GM23248 (cell line): ENCODE data around the gene INHA. TPM values are rescaled to one million over a fixed set of nuclear protein-coding genes. Genes with fewer than 3 reads are reported as not detected.

Source experiments
- DNase-seq: peaks from one replicate; pipeline ENCODE4 v3.0.0-alpha.2; 2015
- H2AFZ ChIP-seq: fragments of 200-600 bp; sonication (generic); 2 replicates; pipeline ENCODE4 v1.6.1; 2016; ENCODE audit warnings: antibody characterized with exemption
- H3F3A ChIP-seq: fragments of 200-600 bp; sonication (generic); 2 replicates; pipeline ENCODE4 v1.6.1; 2016; ENCODE audit warnings: mild to moderate bottlenecking, antibody characterized with exemption, mixed run types; ENCODE audit not compliant: insufficient read depth
- H3K27ac ChIP-seq: fragments of 200-600 bp; sonication (generic); 2 replicates; pipeline ENCODE4 v1.5.1; 2016; ENCODE audit warnings: mild to moderate bottlenecking
- H3K27me3 ChIP-seq: fragments of 200-600 bp; sonication (generic); replicated peaks from 2 replicates; pipeline ENCODE4 v1.6.1; 2016; ENCODE audit warnings: mild to moderate bottlenecking; ENCODE audit not compliant: insufficient read depth
- H3K36me3 ChIP-seq: fragments of 200-600 bp; sonication (generic); 2 replicates; pipeline ENCODE4 v1.6.1; 2016; ENCODE audit warnings: low read depth, mild to moderate bottlenecking
- H3K4me1 ChIP-seq: fragments of 200-600 bp; sonication (generic); 2 replicates; pipeline ENCODE4 v1.6.1; 2016; ENCODE audit warnings: mild to moderate bottlenecking; ENCODE audit not compliant: insufficient read depth
- H3K4me2 ChIP-seq: fragments of 200-600 bp; sonication (generic); one replicate; pipeline ENCODE4 v1.6.1; 2016; ENCODE audit warnings: mild to moderate bottlenecking; ENCODE audit not compliant: unreplicated experiment
- H3K4me3 ChIP-seq: fragments of 200-600 bp; sonication (generic); 2 replicates; pipeline ENCODE4 v1.5.1; 2016; ENCODE audit warnings: mild to moderate bottlenecking
- H3K79me2 ChIP-seq: fragments of 200-600 bp; sonication (generic); 2 replicates; pipeline ENCODE4 v1.6.1; 2016; ENCODE audit warnings: mild to moderate bottlenecking; ENCODE audit not compliant: insufficient read depth
- H3K9ac ChIP-seq: fragments of 200-600 bp; sonication (generic); 2 replicates; pipeline ENCODE4 v1.6.1; 2016; ENCODE audit warnings: mild to moderate bottlenecking
- H3K9me2 ChIP-seq: fragments of 200-600 bp; sonication (generic); 2 replicates; pipeline ENCODE4 v1.6.1; 2016; ENCODE audit warnings: mixed run types, mild to moderate bottlenecking, moderate library complexity; ENCODE audit not compliant: insufficient read depth
- H3K9me3 ChIP-seq: fragments of 200-600 bp; sonication (generic); one replicate; pipeline ENCODE4 v1.6.1; 2017; ENCODE audit warnings: low read depth
- H4K20me1 ChIP-seq: fragments of 200-600 bp; sonication (generic); 2 replicates; pipeline ENCODE4 v1.6.0; 2016; ENCODE audit not compliant: insufficient read depth
- EZH2 ChIP-seq: fragments of 200-600 bp; sonication (generic); IDR thresholded peaks from 2 replicates; pipeline ENCODE4 v1.6.1; 2018; ENCODE audit warnings: antibody characterized with exemption, mild to moderate bottlenecking; ENCODE audit not compliant: insufficient read depth, poor library complexity, severe bottlenecking
- EZH2phosphoT487 ChIP-seq: fragments of 200-600 bp; sonication (generic); IDR thresholded peaks from 2 replicates; pipeline ENCODE4 v1.6.1; 2018; ENCODE audit warnings: antibody characterized with exemption, moderate library complexity, mild to moderate bottlenecking, low read depth; ENCODE audit not compliant: insufficient read depth
- WGBS, 2 experiments: methylation state at CpG; one replicate each; pipeline ENCODE4 v1.1.6; 2015 to 2017; ENCODE audit warnings: low lambda C conversion rate in 2 of 2, low coverage in 1 of 2; ENCODE audit errors: missing lambda C conversion rate in 2 of 2; 5-methylcytosine and 5-hydroxymethylcytosine counted together
- in situ Hi-C: fragments of 300-500 bp; cut with MboI; formaldehyde crosslinking; loops from 2 replicates; pipeline ENCODE4 v1.15.0; 2020
- microRNA-seq: library from miRNA; unstranded; fragments of <30 nt; microRNA quantifications from one replicate; pipeline ENCODE4, GENCODE V29; 2016; ENCODE audit warnings: borderline number of aligned reads
- polyA plus RNA-seq: library from polyadenylated mRNA; unstranded; fragments of >200 nt; fragmentation: Nextera tagmentation; extraction: Ambion mirVana; gene quantifications from 2 replicates; pipeline ENCODE4 v1.2.1, GENCODE V29; 2016
- small RNA-seq: library from RNA; depleted of rRNA; stranded (forward); fragments of <200 nt; gene quantifications from one replicate; pipeline ENCODE3, GENCODE V24; 2014; ENCODE audit warnings: low read depth, low replicate concordance
- total RNA-seq: library from RNA; depleted of rRNA; stranded (reverse); fragments of >200 nt; shearing (Covaris generic); gene quantifications from 2 replicates; pipeline ENCODE4 v1.2.3, GENCODE V29; 2014; rRNA removed

INHA gene
- total and polyA plus RNA-seq, 2 experiments from 2014 or later: 0.11 to 0.36 TPM

- Histone ChIP-seq H3K9ac (no peak overlapping the region), H3K36me3 (no peaks in the 10 kb centered on the region), H2AFZ (no peak overlapping the region), H4K20me1 (no peaks in the 10 kb centered on the region), H3K79me2 (no peaks in the 10 kb centered on the region), H3K9me2 (no peaks in the 10 kb centered on the region), H3K27ac (no peak overlapping the region), H3K4me1 (no peaks in the 10 kb centered on the region), H3F3A (no peaks in the 10 kb centered on the region), H3K9me3 (no peaks in the 10 kb centered on the region), H3K4me3 (no peak overlapping the region), H3K27me3 (peaks cover 6% of the 10 kb centered on the region; the same call in 1 of the 2 replicates), H3K4me2 (no peak overlapping the region)
- WGBS, 2 experiments: 57 to 58% methylated on average over 4 of the region's 4 CpGs
- DNase-seq: no peak
- TF ChIP-seq EZH2: no peak
- TF ChIP-seq EZH2phosphoT487: no peak
- in situ Hi-C loops: no loop called here
Observed at GRCh38 chr2:219621935-219622334, 49.8 kb downstream of the INHA start.

DNA sequence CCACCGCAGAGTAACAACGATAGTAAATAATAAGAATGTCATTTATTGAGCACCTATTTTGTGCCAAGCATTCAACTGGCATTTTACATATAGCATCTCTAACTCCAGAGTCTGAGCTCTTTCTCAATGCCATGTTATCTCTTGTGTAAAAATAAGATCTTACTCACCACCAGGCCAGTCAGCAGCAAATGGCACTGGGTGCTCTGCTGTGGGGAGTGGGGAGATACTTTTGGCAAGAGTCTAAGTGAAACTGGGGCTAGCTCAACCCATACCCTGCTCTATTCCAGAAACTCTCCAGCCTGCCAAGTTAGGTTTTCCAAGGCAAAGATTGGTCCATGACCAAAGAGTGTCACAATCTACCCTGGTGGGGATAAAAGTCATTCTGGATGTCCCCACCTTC lies 50.4 kb downstream of the INHA start:
- H3K9ac ChIP-seq: no peak overlapping the region
- no peaks in the 10 kb centered on the region for H4K20me1 ChIP-seq
- no peak for TF ChIP-seq EZH2
- no peaks in the 10 kb centered on the region for H3F3A ChIP-seq
- H3K9me3 ChIP-seq: no peaks in the 10 kb centered on the region
- H3K4me2 ChIP-seq: no peak overlapping the region
- 54 to 68% methylated on average over 2 of the region's 2 CpGs for WGBS, 2 experiments
- in situ Hi-C loops: no loop called here
- no peak for DNase-seq
- no peak overlapping the region for H3K27ac ChIP-seq
- no peaks in the 10 kb centered on the region for H3K36me3 ChIP-seq
- no peak overlapping the region for H2AFZ ChIP-seq
- H3K9me2 ChIP-seq: no peaks in the 10 kb centered on the region
- H3K27me3 ChIP-seq: peaks cover 9% of the 10 kb centered on the region; the same call in 1 of the 2 replicates
- no peaks in the 10 kb centered on the region for H3K4me1 ChIP-seq
- no peak overlapping the region for H3K4me3 ChIP-seq
- H3K79me2 ChIP-seq: no peaks in the 10 kb centered on the region

DNA sequence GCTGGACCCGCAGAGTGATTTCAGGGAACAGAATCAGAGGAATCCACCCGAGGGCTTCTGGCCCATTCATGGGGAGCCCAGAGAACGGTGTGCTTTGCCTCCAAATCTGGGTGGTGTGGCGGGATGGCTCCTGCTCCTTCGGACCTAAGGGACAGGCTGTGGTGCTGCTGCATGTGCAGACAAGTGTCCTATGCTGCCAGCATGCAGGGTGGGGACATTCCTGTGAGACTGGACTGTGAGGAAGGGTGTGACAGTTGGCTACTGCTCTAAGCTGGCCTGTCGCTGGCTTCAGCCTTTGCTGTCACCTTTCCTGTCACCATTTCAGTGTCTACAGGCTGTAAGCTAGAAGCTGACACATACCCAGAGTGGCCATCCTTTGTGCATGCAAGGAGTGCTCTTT lies 52.5 kb downstream of the INHA start:
- no peak for TF ChIP-seq EZH2
- no peak for TF ChIP-seq EZH2phosphoT487
- in situ Hi-C loops: no loop called here
- H3K79me2 ChIP-seq: no peaks in the 10 kb centered on the region
- H3K4me2 ChIP-seq: no peak overlapping the region
- H3F3A ChIP-seq: no peaks in the 10 kb centered on the region
- DNase-seq: no peak
- H3K9me3 ChIP-seq: no peaks in the 10 kb centered on the region
- no peak overlapping the region for H3K9ac ChIP-seq
- H3K27ac ChIP-seq: no peak overlapping the region
- 70 to 77% methylated on average over 6 of the region's 6 CpGs for WGBS, 2 experiments
- peaks cover 9% of the 10 kb centered on the region; the same call in 1 of the 2 replicates for H3K27me3 ChIP-seq
- H3K4me3 ChIP-seq: no peak overlapping the region
- no peak overlapping the region for H2AFZ ChIP-seq
- no peaks in the 10 kb centered on the region for H3K9me2 ChIP-seq
- H4K20me1 ChIP-seq: no peaks in the 10 kb centered on the region
- no peaks in the 10 kb centered on the region for H3K4me1 ChIP-seq
- H3K36me3 ChIP-seq: no peaks in the 10 kb centered on the region

DNA sequence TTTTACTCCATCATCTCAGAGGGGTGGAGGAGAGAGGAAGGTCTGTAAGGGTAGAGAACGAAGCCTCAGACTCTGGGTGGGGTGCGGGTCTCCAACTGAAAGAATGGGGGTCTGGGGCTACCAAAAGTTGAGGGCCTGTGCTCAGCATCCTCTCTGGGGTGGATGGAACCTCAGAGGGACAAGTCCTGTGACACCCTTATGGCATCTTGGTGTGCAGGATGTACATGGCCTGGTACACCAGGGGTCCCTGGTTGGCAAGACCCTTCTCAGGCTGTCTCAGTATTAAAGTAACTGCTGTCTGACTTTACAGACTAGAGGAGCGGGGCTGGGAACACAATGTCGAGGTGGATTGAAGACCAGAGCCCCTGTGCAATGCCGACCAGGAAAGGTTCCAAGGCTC lies 53.1 kb downstream of the INHA start:
- Histone ChIP-seq H3K9me3 (no peaks in the 10 kb centered on the region), H3F3A (no peaks in the 10 kb centered on the region), H3K4me3 (no peak overlapping the region), H3K79me2 (no peaks in the 10 kb centered on the region), H4K20me1 (no peaks in the 10 kb centered on the region), H2AFZ (no peak overlapping the region), H3K4me1 (no peaks in the 10 kb centered on the region), H3K27ac (no peak overlapping the region), H3K27me3 (peaks cover 9% of the 10 kb centered on the region; the same call in 1 of the 2 replicates), H3K9ac (no peak overlapping the region), H3K9me2 (no peaks in the 10 kb centered on the region), H3K36me3 (no peaks in the 10 kb centered on the region), H3K4me2 (no peak overlapping the region)
- in situ Hi-C loops: no loop called here
- TF ChIP-seq EZH2phosphoT487: no peak
- TF ChIP-seq EZH2: no peak
- 90 to 92% methylated on average over 5 of the region's 5 CpGs for WGBS, 2 experiments
- no peak for DNase-seq

Small RNA genes lying within 50 kb of the gene (microRNA-seq; reads per million reads assigned to microRNA genes)
- gene MIR3132: not detected

Small RNA genes lying within 50 kb of the gene (small RNA-seq; reads per million reads assigned to genes)
- gene MIR3132 (not detected), gene RN7SKP213 (not detected)

Other genes starting within 250 kb of the INHA start
- not detected in 2 replicates for gene RESP18, start 239.6 kb upstream of the INHA start, total RNA-seq
- not detected in 2 replicates for gene RESP18, start 239.6 kb upstream of the INHA start, polyA plus RNA-seq
- 79.8 and 84.5 TPM in 2 replicates for gene DNPEP, start 184.4 kb upstream of the INHA start, total RNA-seq
- gene DNPEP, start 184.4 kb upstream of the INHA start, polyA plus RNA-seq: 54.5 and 57.5 TPM in 2 replicates
- 0.51 and 2.7 TPM in 2 replicates for gene DES, start 153.9 kb upstream of the INHA start, total RNA-seq
- 0.75 and 1.1 TPM in 2 replicates for gene DES, start 153.9 kb upstream of the INHA start, polyA plus RNA-seq
- 26.5 and 32.1 TPM in 2 replicates for gene SPEG, start 137.5 kb upstream of the INHA start, total RNA-seq
- 6.8 and 9.4 TPM in 2 replicates for gene SPEG, start 137.5 kb upstream of the INHA start, polyA plus RNA-seq
- gene GMPPA, start 73.4 kb upstream of the INHA start, total RNA-seq: 60.6 and 72.2 TPM in 2 replicates
- 64.4 and 65.6 TPM in 2 replicates for gene GMPPA, start 73.4 kb upstream of the INHA start, polyA plus RNA-seq
- 0.13 and 0.43 TPM in 2 replicates for gene ASIC4, start 57.8 kb upstream of the INHA start, total RNA-seq
- not detected in 2 replicates for gene ASIC4, start 57.8 kb upstream of the INHA start, polyA plus RNA-seq
- 526 and 533 TPM in 2 replicates for gene CHPF, start 28.5 kb upstream of the INHA start, total RNA-seq
- 174 and 179 TPM in 2 replicates for gene CHPF, start 28.5 kb upstream of the INHA start, polyA plus RNA-seq
- 5.8 and 6.2 TPM in 2 replicates for gene TMEM198, start 28.3 kb upstream of the INHA start, total RNA-seq
- 1.7 and 2.2 TPM in 2 replicates for gene TMEM198, start 28.3 kb upstream of the INHA start, polyA plus RNA-seq
- 68.7 and 84.9 TPM in 2 replicates for gene OBSL1, start 771 bp upstream of the INHA start, total RNA-seq
- gene OBSL1, start 771 bp upstream of the INHA start, polyA plus RNA-seq: 12.8 and 13.8 TPM in 2 replicates
- gene STK11IP, start 25.5 kb downstream of the INHA start, total RNA-seq: 10.5 and 13.9 TPM in 2 replicates
- 7.3 and 7.9 TPM in 2 replicates for gene STK11IP, start 25.5 kb downstream of the INHA start, polyA plus RNA-seq
- gene SLC4A3, start 55.3 kb downstream of the INHA start, total RNA-seq: 0.54 and 1.6 TPM in 2 replicates
- 0.79 and 0.96 TPM in 2 replicates for gene SLC4A3, start 55.3 kb downstream of the INHA start, polyA plus RNA-seq